OCI-LY1 (cell line): ENCODE results near the gene MYO18A.

ENCODE experiments used
- CTCF ChIP-seq: fragments of 200-600 bp; sonication (generic), shearing (Covaris generic); IDR thresholded peaks from 2 replicates; pipeline ENCODE4 v1.5.1; 2017; ENCODE audit warnings: mild to moderate bottlenecking, antibody characterized with exemption, low read length, moderate library complexity, mixed read lengths
- EZH2 ChIP-seq: fragments of 200-600 bp; sonication (generic), shearing (Covaris generic); IDR thresholded peaks from 2 replicates; pipeline ENCODE4 v1.8.0; 2017; ENCODE audit warnings: borderline replicate concordance, mixed run types, mild to moderate bottlenecking, antibody characterized with exemption, low read length, moderate library complexity, mixed read lengths

- TF ChIP-seq CTCF: no peak
- TF ChIP-seq EZH2: no peak
Observed at GRCh38 chr17:29125651-29126050, 54.5 kb downstream of the MYO18A start.
